ENCODE measurements around the gene CBLN2. TPM values are rescaled to one million over a fixed set of nuclear protein-coding genes. Genes with fewer than 3 reads are reported as not detected.

Gene CBLN2
- total RNA-seq, 1 experiment from 2014 or later: not detected

GRCh38 chr18:72581976-72582375 is 37.8 kb upstream of the CBLN2 start:
- H3K4me1 ChIP-seq: no peaks in the 10 kb centered on the region
- Mint-ChIP-seq H3K4me3 (ENCODE audit: unreplicated experiment) (no peak overlapping the region), H3K9me3 (ENCODE audit: unreplicated experiment) (no peaks in the 10 kb centered on the region), H3K27me3 (ENCODE audit: insufficient read depth, unreplicated experiment) (peaks cover 2% of the 10 kb centered on the region), H3K36me3 (ENCODE audit: insufficient read depth, unreplicated experiment) (no peaks in the 10 kb centered on the region), H3K27ac (ENCODE audit: unreplicated experiment) (no peak overlapping the region), H3K4me1 (ENCODE audit: low read depth, unreplicated experiment) (no peaks in the 10 kb centered on the region)
- ChIA-PET POLR2A (no interaction called here), CTCF (no interaction called here)
- intact Hi-C loops (cut with micrococcal nuclease; ENCODE audit: unreplicated experiment): no loop called here
- no peaks in the 10 kb centered on the region for H3K27me3 ChIP-seq (replicated peaks; ENCODE audit: control insufficient read depth, insufficient read depth, low read length)
- DNase-seq: no peak
- no TSS peak for BruUV-seq (replicated peaks)
- TF ChIP-seq CTCF (IDR thresholded peaks at IDR 0.05; ENCODE audit: insufficient read depth in 1 of 2, low read depth in 1 of 2, low read length in 1 of 2, severe bottlenecking in 1 of 2, unreplicated experiment in 1 of 2): no peak
- no peaks in the 10 kb centered on the region for H3K9me3 ChIP-seq
- H3K4me3 ChIP-seq (ENCODE audit: low read depth, low read length): no peak overlapping the region
- H3K36me3 ChIP-seq (ENCODE audit: control insufficient read depth, insufficient read depth, low read length): no peaks in the 10 kb centered on the region

- Mint-ChIP-seq H3K4me3 (ENCODE audit: unreplicated experiment) (no peak overlapping the region), H3K4me1 (ENCODE audit: low read depth, unreplicated experiment) (no peaks in the 10 kb centered on the region), H3K9me3 (ENCODE audit: unreplicated experiment) (no peaks in the 10 kb centered on the region), H3K27me3 (ENCODE audit: insufficient read depth, unreplicated experiment) (peaks cover 18% of the 10 kb centered on the region), H3K27ac (ENCODE audit: unreplicated experiment) (no peak overlapping the region), H3K36me3 (ENCODE audit: insufficient read depth, unreplicated experiment) (no peaks in the 10 kb centered on the region)
- POLR2A ChIA-PET: no interaction called here
- no TSS peak for BruUV-seq (replicated peaks)
- H3K27me3 ChIP-seq (replicated peaks; ENCODE audit: control insufficient read depth, insufficient read depth, low read length): no peaks in the 10 kb centered on the region
- H3K36me3 ChIP-seq (ENCODE audit: control insufficient read depth, insufficient read depth, low read length): no peaks in the 10 kb centered on the region
- DNase-seq: no peak
- H3K4me1 ChIP-seq: no peaks in the 10 kb centered on the region
- H3K4me3 ChIP-seq (ENCODE audit: low read depth, low read length): no peak overlapping the region
- intact Hi-C loops (cut with micrococcal nuclease; ENCODE audit: unreplicated experiment): no loop called here
- no peak for TF ChIP-seq CTCF (IDR thresholded peaks at IDR 0.05; ENCODE audit: insufficient read depth in 1 of 2, low read depth in 1 of 2, low read length in 1 of 2, severe bottlenecking in 1 of 2, unreplicated experiment in 1 of 2)
- CTCF ChIA-PET: no interaction called here
- H3K9me3 ChIP-seq: no peaks in the 10 kb centered on the region
Observed at GRCh38 chr18:72572896-72573295, 28.8 kb upstream of the CBLN2 start.

- Histone ChIP-seq H3K9me3 (no peaks in the 10 kb centered on the region), H3K36me3 (ENCODE audit: control insufficient read depth, insufficient read depth, low read length) (no peaks in the 10 kb centered on the region), H3K4me1 (no peaks in the 10 kb centered on the region), H3K4me3 (ENCODE audit: low read depth, low read length) (no peak overlapping the region), H3K27me3 (replicated peaks; ENCODE audit: control insufficient read depth, insufficient read depth, low read length) (no peaks in the 10 kb centered on the region)
- Mint-ChIP-seq H3K27me3 (ENCODE audit: insufficient read depth, unreplicated experiment) (peaks cover 5% of the 10 kb centered on the region), H3K9me3 (ENCODE audit: unreplicated experiment) (no peaks in the 10 kb centered on the region), H3K27ac (ENCODE audit: unreplicated experiment) (no peak overlapping the region), H3K36me3 (ENCODE audit: insufficient read depth, unreplicated experiment) (peaks cover 6% of the 10 kb centered on the region), H3K4me3 (ENCODE audit: unreplicated experiment) (no peak overlapping the region), H3K4me1 (ENCODE audit: low read depth, unreplicated experiment) (no peaks in the 10 kb centered on the region)
- intact Hi-C loops (cut with micrococcal nuclease; ENCODE audit: unreplicated experiment): no loop called here
- BruUV-seq (replicated peaks): no TSS peak
- TF ChIP-seq CTCF (IDR thresholded peaks at IDR 0.05; ENCODE audit: insufficient read depth in 1 of 2, low read depth in 1 of 2, low read length in 1 of 2, severe bottlenecking in 1 of 2, unreplicated experiment in 1 of 2): no peak
- POLR2A ChIA-PET: no interaction called here
- CTCF ChIA-PET: no interaction called here
- no peak for DNase-seq
Observed at GRCh38 chr18:72566290-72566689, 22.1 kb upstream of the CBLN2 start.

Measured in Caco-2 (cell line).